GM21447 (cell line): Measurements from ENCODE around the gene CYP51A1.
"Not testable (repeated sequence)": the region's sequence is repeated elsewhere in the genome, so short reads cannot be mapped to it uniquely, and the experiment has no call there.

Experiments
- ATAC-seq: cut with Tn5 transposase; IDR thresholded peaks from one replicate; pipeline ENCODE4 v1.9.1; 2021; ENCODE audit not compliant: unreplicated experiment

The CYP51A1 gene

DNA sequence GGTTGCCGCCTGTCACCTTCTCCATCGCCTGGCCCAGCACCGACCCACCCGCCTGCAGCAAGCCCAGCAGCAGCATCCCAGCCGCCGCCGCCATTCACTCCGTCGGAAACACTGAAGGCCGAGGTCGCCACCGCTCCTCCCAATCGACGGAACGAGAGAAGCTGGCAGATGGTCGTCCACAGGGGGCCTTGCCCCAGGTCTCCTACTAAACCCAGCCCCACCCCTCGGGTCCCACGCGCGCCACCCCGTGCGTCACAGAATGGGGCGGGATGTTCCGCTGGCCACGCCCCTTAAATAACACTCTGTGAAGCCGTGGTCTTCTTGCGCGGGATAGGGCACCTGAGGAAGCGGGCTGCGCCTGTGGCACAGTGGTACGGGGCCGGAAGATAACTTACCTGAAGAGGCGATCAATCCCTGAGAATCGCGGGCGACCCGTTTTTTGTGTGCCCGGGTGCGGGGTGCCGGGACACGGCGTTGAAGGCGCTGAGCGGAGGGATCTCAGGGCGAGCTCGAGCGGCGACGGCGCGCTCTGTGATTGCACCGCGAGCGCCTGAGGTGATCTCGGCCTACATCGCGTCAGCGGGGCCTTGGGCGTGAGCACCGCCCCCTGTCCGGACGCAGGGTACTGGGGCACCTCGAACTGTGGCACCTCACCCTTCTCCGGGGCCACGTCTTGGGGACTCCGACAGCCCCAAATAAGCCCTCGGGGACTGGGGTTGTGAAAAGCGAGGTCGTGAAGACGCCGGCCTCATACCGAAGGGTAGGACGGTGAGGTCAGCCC, at the start of gene CYP51A1:
Gene CYP51A1, minus strand, starts transcription at position 207 of the 781 bp plus-strand sequence. Its CDS starts 113 bp downstream, at position 94.
- ATAC-seq: peak; percentile 86

DNA sequence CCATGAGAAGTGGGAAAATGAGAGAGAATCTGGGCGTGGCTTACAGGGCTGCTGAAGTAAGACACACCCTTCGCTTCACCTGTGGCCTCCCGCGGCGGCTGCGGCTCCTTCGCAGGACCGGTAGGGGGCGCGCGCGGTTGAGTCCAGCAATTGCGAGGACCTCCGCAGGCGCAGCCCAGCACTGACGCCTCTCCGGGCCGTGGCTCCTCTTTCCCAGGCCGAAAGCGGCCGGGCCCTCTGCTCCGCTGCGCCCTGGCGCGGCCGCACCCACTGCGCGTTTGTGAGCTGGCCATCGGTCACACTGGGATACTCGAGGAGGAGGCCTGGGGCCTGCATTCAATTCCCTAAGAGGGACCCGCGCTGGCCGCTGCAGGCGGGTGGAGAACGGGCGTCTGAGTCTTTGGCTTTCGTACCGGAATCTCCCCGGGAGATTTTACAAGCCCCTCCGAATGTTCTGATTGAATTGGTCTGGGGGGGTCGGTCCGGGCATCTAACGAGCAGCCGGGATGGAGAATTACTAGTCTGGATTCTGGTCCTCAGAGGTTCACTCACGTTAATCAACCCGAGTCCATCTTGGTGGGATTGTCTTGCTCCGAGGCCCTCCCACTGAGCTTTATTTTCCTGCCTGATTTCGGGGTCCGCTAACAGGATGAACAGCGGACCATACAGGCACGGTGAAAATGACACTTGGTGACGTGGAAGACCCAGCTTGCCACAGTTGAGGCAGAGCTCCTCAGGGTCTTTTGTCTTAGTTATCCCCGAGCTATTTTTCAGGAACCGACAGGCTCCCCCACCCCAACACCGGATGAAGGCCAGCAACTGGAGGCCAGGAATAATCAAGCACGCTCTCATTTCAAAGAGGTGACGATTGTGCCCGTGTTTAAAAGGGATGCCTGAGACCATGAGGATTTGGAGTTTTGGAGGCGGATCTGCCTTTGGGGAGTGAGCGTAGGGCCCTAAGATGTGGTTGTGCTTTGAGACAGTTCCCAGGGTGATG, 44.9 kb upstream of the CYP51A1 start, which contains the start of gene LRRD1:
Gene LRRD1, minus strand, starts transcription at position 215 of the 997 bp plus-strand sequence. CDS start 13,940 bp downstream, outside the sequence.
- peak; percentile 99 for ATAC-seq

DNA sequence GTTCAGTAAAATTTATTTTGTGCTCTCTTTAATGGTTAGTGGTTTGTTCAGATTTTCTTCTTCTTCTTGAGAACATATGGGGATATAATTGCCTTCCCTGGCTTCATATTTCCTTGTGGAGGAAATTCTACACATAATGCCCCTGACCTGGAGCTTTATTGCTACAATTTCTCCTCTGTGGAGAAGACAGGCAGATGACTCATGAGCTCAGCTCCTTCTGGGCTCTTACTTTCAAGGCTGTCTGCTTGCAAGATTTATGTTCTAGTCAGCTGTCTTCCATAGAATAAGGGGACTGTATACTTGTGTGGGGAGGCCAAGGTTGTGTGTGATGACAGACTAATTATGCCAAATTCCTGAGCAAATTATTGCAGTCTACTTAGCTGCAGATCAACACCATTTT, 43.1 kb upstream of the CYP51A1 start:
- no peak for ATAC-seq

DNA sequence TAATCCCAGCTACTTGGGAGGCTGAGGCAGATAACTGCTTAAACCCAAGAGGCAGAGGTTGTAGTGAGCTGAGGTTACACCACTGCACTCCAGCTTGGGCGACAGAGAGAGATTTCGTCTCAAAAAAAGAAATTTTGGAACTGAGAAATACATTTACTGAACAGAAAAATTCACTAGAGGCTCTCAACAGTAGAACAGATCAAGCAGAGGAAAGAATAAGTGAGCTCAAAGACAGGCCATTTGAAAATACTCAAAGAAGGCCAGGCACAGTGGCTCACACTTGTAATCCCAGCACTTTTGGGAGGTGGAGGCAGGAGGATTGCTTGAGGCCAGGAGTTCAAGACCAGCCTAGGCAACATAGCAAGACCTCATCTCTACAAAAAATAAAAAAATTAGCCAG, 35.3 kb upstream of the CYP51A1 start:
- not testable (repeated sequence) for ATAC-seq

DNA sequence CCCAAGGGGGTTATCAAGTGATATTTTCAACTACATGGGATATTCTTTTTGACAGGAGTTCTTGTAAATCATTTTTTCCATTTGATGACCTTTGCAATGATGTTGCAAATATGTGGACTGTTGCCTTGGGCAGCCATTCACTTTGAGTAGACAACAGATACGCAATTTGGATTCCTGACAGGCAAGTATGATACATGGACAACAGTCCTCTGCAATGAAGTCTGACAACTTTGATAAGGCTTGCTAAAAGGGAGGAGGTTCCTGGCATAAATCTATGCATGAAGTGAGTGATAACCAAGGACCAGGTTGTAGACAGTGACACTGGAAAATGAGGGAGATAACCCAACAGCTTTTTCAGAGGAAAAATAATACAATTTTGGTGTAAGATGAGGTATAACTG, 27.0 kb upstream of the CYP51A1 start:
- ATAC-seq: no peak

DNA sequence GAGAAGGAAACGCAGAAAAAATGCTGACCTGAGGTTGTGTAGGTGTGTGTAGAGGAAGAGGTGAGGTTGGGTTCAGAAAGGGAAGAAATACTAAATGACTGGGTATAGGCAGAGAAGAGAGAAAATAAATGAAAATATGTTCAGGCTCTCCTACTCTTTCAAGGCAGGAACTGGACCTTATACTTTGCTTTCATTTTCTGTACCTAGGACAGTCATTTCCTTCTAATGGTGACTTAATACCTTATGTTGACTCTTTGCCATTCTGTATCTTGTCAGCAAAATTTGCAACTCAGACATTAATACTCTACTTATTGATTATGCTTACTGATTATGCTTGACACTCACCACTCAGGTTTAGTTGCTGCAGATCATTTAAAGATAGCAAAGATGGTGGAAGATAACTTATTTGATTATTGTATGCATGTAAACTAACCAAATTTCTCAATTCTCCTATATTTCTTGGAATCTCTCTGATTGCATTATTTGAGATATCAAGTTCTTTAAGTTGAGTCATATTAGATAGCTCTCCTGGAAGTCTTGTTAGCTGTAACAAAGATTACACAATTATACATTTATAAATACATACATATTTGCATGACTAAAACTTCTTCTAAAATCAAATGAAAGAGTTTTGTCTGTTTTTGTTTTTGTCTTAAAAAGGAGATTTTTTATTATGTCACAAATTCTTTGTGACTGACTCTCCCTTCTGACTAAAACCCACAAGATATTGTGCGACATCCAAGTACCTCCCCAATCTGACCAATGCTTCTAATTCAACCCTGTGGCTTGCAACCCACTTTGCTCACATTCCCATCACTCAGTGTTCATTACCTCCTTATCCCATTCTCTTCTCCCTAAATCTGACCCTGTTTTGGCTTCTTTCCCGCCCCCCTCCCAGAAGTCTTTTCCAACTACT, 24.6 kb upstream of the CYP51A1 start:
- peak; percentile 79 for ATAC-seq

DNA sequence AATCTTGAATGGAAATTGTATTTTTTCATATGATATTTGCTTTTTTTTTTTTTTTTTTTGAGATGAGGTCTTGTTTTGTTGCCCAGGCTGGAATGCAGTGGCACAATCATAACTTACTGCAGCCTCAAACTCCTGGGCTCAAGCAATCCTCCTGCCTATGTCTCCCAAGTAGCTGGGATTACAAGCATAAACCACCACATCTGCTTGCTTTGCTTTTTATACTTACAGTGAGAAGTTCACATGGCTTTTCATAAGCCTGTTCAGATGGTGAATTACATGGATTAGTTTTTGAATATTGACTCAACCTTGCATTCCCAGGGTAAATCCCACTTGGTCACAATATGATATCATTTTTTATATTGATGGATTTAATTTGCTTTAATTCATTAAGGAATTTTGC, 22.7 kb upstream of the CYP51A1 start:
- no peak for ATAC-seq

DNA sequence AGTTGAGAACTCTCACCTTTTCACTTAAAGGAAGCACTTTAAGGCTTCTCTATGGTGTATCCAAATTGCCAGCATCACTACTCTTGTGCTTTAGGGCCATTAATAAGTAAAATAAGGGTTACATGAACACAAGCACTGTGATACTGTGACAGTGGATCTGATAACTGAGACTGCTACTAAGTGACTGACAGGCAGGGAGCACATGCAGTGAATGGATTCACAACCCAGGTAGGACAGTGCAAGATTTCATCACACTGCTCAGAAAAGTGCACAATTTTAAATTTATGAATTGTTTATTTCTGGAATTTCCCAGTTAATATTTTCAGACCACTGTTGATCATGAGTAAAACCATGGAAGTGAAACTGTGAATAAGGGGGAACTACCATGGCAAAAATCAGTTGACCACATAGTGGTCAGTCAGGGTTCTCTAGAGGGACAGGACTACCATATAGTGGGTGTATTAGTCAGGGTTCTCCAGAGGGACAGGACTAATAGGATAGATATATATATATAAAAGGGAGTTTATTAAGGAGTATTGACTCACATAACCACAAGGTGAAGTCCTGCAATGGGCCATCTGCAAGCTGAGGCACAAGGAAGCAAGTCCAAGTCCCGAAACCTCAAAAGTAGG, 20.9 kb upstream of the CYP51A1 start:
- no peak for ATAC-seq

DNA sequence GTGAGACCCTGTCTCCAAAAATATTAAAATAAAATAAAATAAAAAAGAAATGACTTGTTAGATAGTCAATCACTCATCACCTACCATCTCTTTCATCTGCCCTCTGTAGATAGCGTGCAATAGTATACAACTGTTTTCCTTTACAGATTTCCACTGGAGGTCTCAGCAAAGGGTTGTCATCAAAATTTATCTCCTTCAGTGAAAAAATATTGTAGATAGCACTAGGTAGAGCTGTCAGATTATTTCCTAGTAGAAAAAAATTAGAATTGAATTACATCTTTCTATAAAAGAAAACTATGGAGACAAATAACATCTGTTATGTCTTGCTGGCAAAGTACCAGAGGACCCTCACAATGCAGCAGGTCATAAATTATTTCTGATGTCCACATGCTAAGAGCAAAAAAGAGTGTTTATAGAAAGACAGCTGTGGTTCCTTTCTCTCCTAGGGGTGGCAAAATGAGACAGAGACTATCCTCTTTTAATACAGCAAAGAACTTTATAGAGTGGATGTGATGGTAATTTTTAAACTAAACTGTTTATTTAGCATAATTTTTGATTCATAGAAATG, 16.3 kb upstream of the CYP51A1 start:
- no peak for ATAC-seq

DNA sequence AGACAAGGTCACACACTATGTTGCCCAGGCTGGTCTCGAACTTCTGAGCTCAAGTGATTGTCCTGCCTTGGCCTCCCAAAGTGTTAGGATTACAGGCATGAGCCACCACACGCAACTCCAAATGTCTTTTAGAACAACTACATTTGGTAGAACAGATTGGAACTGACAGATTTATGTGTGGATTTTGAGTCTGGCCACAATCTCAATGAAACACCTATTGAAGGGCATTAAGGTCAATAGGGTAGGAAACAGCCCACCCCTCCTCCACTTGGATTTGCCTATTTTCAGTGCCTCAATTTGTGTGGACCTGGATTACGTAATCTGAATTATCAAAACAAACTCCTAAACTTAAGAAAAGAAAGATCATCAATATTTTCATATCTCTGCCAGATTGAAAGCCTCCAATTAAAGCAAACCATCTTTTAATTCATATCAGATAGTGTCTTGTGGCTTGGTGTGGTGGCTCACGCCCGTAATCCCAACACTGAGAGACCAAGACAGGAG, 15.5 kb upstream of the CYP51A1 start:
- ATAC-seq: no peak

DNA sequence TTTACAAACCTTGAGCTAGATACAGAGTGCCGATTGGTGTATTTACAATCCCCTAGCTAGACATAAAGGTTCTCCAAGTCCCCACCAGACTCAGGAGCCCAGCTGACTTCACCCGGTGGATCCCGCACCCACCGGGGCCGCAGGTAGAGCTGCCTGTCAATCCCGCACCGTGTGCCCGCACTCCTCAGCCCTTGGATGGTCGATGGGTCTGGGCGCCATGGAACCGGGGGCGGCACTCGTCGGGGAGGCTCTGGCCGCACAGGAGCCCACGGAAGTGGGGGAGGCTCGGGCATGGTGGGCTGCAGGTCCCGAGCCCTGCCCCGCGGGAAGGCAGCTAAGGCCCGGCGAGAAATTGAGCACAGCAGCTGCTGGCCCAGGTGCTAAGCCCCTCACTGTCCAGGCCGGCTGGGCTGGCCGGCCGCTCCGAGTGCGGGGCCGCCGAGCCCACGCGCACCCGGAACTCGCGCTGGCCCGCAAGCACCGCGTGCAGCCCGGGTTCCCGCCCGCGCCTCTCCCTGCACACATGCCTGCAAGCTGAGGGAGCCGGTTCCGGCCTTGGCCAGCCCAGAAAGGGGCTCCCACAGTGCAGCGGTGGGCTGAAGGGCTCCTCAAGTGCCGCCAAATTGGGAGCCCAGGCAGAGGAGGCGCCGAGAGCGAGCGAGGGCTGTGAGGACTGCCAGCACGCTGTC, 9.1 kb upstream of the CYP51A1 start:
- not testable (repeated sequence) for ATAC-seq

DNA sequence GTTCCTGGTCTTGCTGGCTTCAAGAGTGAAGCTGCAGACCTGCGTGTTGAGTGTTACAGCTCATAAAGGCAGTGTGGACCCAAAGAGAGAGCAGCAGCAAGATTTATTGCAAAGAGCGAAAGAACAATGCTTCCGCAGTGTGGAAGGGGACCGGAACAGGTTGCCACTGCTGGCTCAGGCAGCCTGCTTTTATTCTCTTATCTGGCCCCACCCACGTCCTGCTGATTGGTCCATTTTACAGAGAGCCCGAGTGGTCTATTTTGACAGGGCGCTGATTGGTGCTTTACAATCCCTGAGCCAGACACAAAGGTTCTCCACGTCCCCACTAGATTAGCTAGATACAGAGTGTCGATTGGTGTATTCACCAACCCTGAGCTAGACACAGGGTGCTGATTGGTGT, 8.5 kb upstream of the CYP51A1 start:
- not testable (repeated sequence) for ATAC-seq

DNA sequence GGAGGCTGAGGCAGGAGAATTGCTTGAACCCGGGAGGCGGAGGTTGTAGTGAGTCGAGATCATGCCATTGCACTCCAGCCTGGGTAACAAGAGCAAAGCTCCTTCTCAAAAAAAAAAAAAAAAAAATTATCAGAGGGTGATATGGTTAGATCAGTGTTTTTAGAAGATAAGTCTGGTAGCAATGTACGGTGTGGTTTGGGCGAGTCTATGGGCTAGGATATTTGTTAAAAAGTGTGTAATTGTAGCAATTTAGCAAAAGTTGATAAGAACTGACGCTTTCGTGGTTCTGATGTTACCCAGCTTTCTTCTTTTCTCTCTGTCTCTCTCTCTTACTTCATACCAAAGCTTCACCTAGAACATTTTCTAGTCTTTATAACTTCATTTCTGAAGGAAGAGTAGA, 6.9 kb upstream of the CYP51A1 start:
- no peak for ATAC-seq

DNA sequence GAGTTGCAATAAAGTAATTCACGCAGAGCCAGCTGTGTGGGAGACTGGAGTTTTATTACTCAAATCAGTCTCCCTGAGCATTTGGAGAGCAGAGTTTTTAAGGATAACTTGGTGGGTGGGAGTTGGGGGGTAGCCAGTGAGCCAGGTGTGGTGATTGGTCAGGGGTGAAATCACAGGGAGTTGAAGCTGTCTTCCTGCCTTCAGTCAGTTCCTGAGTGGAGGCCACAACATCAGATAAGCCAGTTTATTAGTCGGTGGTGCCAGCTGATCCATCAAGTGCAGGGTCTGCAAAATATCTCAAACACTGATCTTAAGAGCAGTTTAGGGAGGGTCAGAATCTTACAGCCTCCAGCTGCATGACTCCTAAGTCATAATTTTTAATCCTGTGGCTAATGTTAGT, 3.3 kb upstream of the CYP51A1 start:
- ATAC-seq: no peak

DNA sequence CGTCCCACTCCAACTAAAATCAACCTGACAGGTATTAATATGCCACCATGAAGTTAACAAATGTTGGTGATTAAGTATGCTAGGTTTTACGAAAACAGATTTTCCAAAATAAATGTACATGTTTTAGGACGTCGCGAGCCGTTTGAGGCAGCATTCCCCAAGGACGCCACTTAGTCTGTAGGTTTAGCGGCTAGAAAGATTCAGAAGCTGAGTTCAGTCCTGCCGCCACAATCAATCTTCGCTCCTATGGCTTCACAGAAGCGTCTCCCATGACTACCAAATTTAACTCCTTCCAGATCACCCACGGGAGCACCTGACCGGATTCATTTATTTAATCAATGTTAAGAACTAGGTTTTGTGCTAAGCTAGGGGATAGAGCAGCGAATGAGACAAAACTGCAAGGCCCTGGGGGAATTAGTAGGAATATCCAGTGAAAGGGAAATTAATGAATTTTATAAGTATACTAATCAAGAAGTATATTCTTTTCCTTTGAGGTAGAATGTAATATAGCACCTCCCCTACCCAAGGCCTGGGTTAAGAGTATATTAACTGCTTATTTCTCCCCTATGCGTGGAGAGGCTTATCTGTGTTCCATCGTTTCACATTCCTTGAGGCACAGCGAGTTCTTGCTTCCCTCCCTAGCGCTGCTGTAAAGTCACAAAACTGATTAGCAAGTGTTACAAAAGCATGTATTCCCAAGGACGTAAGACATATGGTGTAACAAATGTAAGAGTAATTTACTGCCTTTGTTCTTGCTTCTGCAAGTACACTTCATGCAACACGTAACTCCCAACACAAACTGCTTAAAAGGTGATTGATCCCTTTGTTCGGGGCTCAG, 994 bp upstream of the CYP51A1 start:
- no peak for ATAC-seq

DNA sequence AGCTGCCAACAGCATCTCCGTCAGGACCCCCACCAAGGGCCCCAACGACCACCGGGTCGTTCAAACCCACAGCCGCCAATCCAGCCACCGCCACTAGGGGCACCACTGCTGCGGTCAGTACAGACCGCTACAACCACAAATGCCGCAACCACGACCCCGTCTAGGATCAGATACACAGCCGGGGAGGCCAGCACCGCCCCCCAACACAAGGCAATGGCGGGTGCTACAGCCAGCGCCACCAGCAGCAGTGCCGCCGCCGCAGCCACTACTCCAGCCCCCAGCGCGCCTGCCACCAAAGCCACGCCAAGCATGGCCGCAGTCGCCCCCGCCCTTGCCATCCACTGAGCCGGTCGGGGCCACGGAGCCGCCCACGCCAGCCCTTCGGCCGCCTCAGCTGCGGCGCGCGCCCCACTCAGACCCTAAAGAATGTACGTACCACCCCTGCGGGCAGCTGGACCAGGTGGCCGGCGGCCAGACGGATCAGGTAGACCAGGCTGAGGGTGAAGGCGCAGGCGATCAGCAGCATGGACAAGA, 473 bp downstream of the CYP51A1 start:
- ATAC-seq: peak; percentile 34

DNA sequence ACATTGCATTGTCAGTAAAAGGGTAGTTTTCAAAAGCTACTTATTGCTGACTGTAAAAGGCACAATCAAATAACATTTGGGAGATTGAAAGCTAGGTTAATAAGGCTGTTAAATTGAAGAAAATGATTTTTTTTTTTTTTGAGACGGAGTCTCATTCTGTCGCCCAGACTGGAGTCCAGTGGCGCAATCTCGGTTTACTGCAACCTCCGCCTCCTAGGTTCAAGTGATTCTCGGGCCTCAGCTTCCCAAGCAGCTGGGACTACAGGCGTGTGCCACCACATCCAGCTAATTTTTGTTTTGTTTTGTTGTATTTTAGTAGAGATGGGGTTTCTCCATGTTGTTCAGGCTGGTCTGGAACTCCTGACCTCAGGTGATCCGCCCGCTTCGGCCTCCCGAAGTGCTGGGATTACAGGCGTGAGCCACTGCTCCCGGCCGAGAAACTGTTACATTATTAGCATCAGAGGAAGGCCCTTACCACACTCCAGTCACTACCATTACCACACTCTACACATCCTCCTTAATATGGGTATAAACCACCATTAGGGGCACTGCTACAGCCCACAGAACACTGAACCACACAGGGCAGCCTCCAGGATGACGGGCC, 1.0 kb downstream of the CYP51A1 start:
- peak; percentile 26 for ATAC-seq
